Stomach (tissue), 9 donors: Measurements from ENCODE around the gene IRGM. TPM values are rescaled to one million over a fixed set of nuclear protein-coding genes. Genes with fewer than 3 reads are reported as not detected.
"Not testable (repeated sequence)": the region's sequence is repeated elsewhere in the genome, so short reads cannot be mapped to it uniquely, and the experiment has no call there.

Experiments used
- DNase-seq, 2 donors: peaks; one replicate each; pipeline versions ENCODE4 v3.0.0 to v3.0.0-alpha.2; 2013 to 2019
- H3K27ac ChIP-seq, 5 donors: fragments of 200-600 bp in 4 of 5; sonication (generic) in 4 of 5; one replicate each; pipeline ENCODE4 v1.5.1; 2013 to 2019; ENCODE audit warnings: mild to moderate bottlenecking in 1 of 5, moderate library complexity in 1 of 5
- H3K27me3 ChIP-seq, 3 donors: fragments of 200-600 bp; sonication (generic); one replicate each; pipeline ENCODE4 v1.5.1; 2017 to 2019; ENCODE audit warnings: mixed run types in 1 of 3
- H3K36me3 ChIP-seq, 4 donors: fragments of 200-600 bp; sonication (generic); 1 replicate in 3 of 4; 2 replicates in 1 of 4; pipeline ENCODE4 v1.5.1; 2016 to 2019
- H3K4me1 ChIP-seq, 4 donors: fragments of 200-600 bp; sonication (generic); one replicate each; pipeline ENCODE4 v1.5.1; 2016 to 2019
- H3K4me3 ChIP-seq, 4 donors: fragments of 200-600 bp; sonication (generic) in 3 of 4; one replicate each; pipeline ENCODE4 v1.5.1; 2016 to 2019; ENCODE audit warnings: mild to moderate bottlenecking in 1 of 4
- H3K9me3 ChIP-seq, 4 donors: fragments of 200-600 bp; sonication (generic); one replicate each; pipeline ENCODE4 v1.5.1; 2016 to 2019
- EP300 ChIP-seq: sonication (generic); formaldehyde crosslinking; IDR thresholded peaks from one replicate; pipeline ENCODE4 v1.6.1; 2017; ENCODE audit warnings: antibody characterized with exemption
- POLR2A ChIP-seq, 4 donors: fragments of 450-650 bp; IDR thresholded peaks; one replicate each; pipeline ENCODE4 v1.6.1; 2016; ENCODE audit warnings: antibody characterized with exemption in 4 of 4, control low read depth in 2 of 4, mild to moderate bottlenecking in 1 of 4, moderate library complexity in 1 of 4
- POLR2AphosphoS5 ChIP-seq, 3 donors: sonication (generic); formaldehyde crosslinking; IDR thresholded peaks; one replicate each; pipeline ENCODE4 v1.6.1; 2016; ENCODE audit warnings: antibody characterized with exemption in 3 of 3
- WGBS, 5 donors: extraction: QIAGEN DNeasy Blood & Tissue Kit in 3 of 5; methylation state at CpG; one replicate each; pipeline versions ENCODE4 v1.1.5 to v1.1.7; 2013 to 2018; 5-methylcytosine and 5-hydroxymethylcytosine counted together
- intact Hi-C: fragments of 100-400 bp; cut with DNase I; formaldehyde crosslinking; loops from one replicate; pipeline ENCODE4 v1.15.1; 2023; ENCODE audit warnings: low total_unique reads
- polyA plus RNA-seq, 3 donors: library from polyadenylated mRNA; stranded (reverse); fragments of 200-250 nt; gene quantifications; one replicate each; pipeline ENCODE4 v1.2.3, GENCODE V29; 2013
- total RNA-seq, 5 donors: library from RNA; depleted of rRNA; stranded (reverse); fragments of >200 nt; gene quantifications; one replicate each; pipeline versions ENCODE4 v1.1.0 to v1.2.3, GENCODE V29; 2014 to 2016
- TF ChIP-seq, protein P1 (sequence below), 7 experiments: fragments of 450-650 bp in 4 of 7; fragments of 200-600 bp in 3 of 7; sonication (generic) in 3 of 7; IDR thresholded peaks; one replicate each; pipeline ENCODE4 v1.5.1; 2016 to 2019; ENCODE audit warnings: antibody characterized with exemption in 7 of 7, control low read depth in 2 of 7, mild to moderate bottlenecking in 1 of 7
- donor health status: healthy with polysubstance abuse.
- donor health status: Bipolar disorder and iron deficiency.
- donor health status: healthy.

Gene IRGM
- total and polyA plus RNA-seq, 8 donors: 4.7 TPM; not detected in 7

DNA sequence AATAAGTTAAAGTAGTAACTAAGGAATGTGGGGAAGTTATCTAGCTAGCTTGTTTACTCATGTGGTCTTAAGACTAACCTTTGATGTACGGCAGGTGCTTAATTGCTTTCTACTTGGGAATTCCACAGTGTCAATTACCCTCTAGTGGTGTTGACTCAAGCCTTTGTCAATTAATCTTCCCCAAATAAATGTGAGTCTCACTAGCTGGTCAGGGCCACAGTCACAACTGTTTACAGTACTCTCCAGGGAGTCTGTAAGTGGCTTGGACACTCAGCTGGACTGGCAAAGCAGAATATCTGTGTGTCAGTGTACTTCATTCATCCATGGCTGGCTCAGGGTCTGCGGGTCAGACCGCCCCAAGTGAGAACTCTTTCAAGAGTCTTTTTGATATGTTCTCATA lies 37.0 kb upstream of the IRGM start:
- Histone ChIP-seq H3K9me3 (no peaks in the 10 kb centered on the region), H3K36me3 (peaks cover 0 to under 1% (median 0%) of the 10 kb centered on the region in 4 donors), H3K4me1 (no peaks in the 10 kb centered on the region), H3K27ac (no peak overlapping the region), H3K27me3 (no peaks in the 10 kb centered on the region), H3K4me3 (no peak overlapping the region)
- no peak for DNase-seq
- intact Hi-C loops: no loop called here
- WGBS, 5 donors: 45 to 79% (median 59%) methylated on average over 3 of the region's 3 CpGs
- no peak for TF ChIP-seq POLR2AphosphoS5 (IDR thresholded peaks at IDR 0.05)
- no peak for TF ChIP-seq EP300
- TF ChIP-seq, protein P1, sequence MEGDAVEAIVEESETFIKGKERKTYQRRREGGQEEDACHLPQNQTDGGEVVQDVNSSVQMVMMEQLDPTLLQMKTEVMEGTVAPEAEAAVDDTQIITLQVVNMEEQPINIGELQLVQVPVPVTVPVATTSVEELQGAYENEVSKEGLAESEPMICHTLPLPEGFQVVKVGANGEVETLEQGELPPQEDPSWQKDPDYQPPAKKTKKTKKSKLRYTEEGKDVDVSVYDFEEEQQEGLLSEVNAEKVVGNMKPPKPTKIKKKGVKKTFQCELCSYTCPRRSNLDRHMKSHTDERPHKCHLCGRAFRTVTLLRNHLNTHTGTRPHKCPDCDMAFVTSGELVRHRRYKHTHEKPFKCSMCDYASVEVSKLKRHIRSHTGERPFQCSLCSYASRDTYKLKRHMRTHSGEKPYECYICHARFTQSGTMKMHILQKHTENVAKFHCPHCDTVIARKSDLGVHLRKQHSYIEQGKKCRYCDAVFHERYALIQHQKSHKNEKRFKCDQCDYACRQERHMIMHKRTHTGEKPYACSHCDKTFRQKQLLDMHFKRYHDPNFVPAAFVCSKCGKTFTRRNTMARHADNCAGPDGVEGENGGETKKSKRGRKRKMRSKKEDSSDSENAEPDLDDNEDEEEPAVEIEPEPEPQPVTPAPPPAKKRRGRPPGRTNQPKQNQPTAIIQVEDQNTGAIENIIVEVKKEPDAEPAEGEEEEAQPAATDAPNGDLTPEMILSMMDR (IDR thresholded peaks at IDR 0.05): no peak
- TF ChIP-seq POLR2A (IDR thresholded peaks at IDR 0.05): no peak

GRCh38 chr5:150815010-150815409 lies 31.3 kb upstream of the IRGM start:
- TF ChIP-seq, protein P1 (IDR thresholded peaks at IDR 0.05): no peak
- no peak for TF ChIP-seq POLR2A (IDR thresholded peaks at IDR 0.05)
- H3K27me3 ChIP-seq: no peaks in the 10 kb centered on the region
- intact Hi-C loops: no loop called here

DNA sequence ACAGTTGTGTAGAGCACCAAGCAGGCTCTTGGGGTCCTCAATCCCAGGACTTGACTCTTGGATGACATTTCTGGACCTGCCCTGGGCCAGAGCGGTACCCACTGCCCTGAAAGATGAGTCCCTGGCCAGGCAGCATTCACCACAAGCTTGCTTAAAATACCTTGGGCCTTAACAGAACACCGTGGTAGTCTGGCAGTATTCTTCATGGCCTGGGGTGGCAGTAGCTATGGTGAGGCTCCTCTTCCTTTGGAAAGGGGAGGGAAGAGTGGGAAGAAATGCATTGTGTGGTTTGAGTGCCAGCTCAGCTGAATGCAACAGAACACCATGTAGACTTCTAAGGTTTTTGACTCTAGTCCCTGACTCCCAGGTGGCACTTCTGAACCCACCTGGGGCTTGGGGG lies 29.4 kb upstream of the IRGM start:
- Histone ChIP-seq H3K27me3 (no peaks in the 10 kb centered on the region), H3K4me1 (no peaks in the 10 kb centered on the region), H3K9me3 (peaks cover 6 to 18% (median 9%) of the 10 kb centered on the region in 4 donors), H3K4me3 (no peak overlapping the region), H3K27ac (no peak overlapping the region), H3K36me3 (no peaks in the 10 kb centered on the region)
- TF ChIP-seq, protein P1 (IDR thresholded peaks at IDR 0.05): no peak
- TF ChIP-seq POLR2AphosphoS5 (IDR thresholded peaks at IDR 0.05) (no peak), EP300 (no peak), POLR2A (IDR thresholded peaks at IDR 0.05) (no peak)
- intact Hi-C loops: no loop called here
- no peak for DNase-seq
- 82 to 95% (median 87%) methylated on average over 2 of the region's 2 CpGs for WGBS, 5 donors

More at GRCh38 chr5:150815010-150815409, 31.3 kb upstream of the IRGM start:
- DNase-seq: no peak
- no peak overlapping the region for H3K27ac ChIP-seq
- no peaks in the 10 kb centered on the region for H3K4me1 ChIP-seq
- peaks cover 6 to 18% (median 9%) of the 10 kb centered on the region in 4 donors for H3K9me3 ChIP-seq
- no peak overlapping the region for H3K4me3 ChIP-seq
- no peaks in the 10 kb centered on the region for H3K36me3 ChIP-seq

DNA sequence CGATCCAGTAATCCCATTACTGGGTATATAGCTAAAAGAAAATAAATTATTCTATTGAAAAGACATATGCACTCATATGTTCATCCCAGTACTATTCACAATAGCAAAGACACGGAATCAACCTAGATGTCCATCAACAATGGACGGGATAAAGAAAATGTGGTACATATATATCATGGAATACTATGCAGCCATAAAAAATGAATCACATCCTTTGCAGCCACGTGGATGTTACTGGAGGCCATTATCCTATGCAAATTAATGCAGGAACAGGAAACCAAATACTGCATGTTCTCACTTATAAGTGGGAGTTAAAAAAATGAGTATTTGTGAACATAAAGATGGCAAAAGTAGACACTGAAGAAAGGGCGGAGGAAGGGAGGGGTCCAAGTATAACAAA lies 16.6 kb upstream of the IRGM start:
- Histone ChIP-seq H3K27me3 (no peaks in the 10 kb centered on the region), H3K4me1 (no peaks in the 10 kb centered on the region), H3K9me3 (peaks cover 0 to 29% (median 7%) of the 10 kb centered on the region in 4 donors), H3K27ac (no peak overlapping the region), H3K4me3 (no peak overlapping the region), H3K36me3 (no peaks in the 10 kb centered on the region)
- whole genome bisulfite sequencing, 5 donors: 70 to 79% (median 74%) methylated on average over 5 of the region's 5 CpGs
- TF ChIP-seq POLR2A (IDR thresholded peaks at IDR 0.05) (no peak), EP300 (no peak)
- TF ChIP-seq, protein P1 (IDR thresholded peaks at IDR 0.05): no peak
- no peak for DNase-seq
- intact Hi-C loops: no loop called here

- DNase-seq, H3K36me3 ChIP-seq, H3K4me3 ChIP-seq, H3K27ac ChIP-seq, intact Hi-C loops, H3K4me1 ChIP-seq, H3K27me3 ChIP-seq: not testable (repeated sequence)
- 77 to 83% (median 81%) methylated on average over 3 of the region's 3 CpGs for WGBS, 5 donors
- H3K9me3 ChIP-seq: peaks cover 0 to 31% (median 7%) of the 10 kb centered on the region in 4 donors
Observed at GRCh38 chr5:150831821-150832220, 14.5 kb upstream of the IRGM start.
